Lower lobe of right lung (tissue), 2 donors: ENCODE results near the gene NLGN4X. TPM values are rescaled to one million over a fixed set of nuclear protein-coding genes. Genes with fewer than 3 reads are reported as not detected.

Experiments
- ATAC-seq, 2 donors: fragments of 200-7000 bp; cut with Tn5 transposase; one replicate each; pipeline ENCODE4 v1.9.1; 2020 to 2022; ENCODE audit warnings: mild to moderate bottlenecking in 2 of 2, moderate library complexity in 2 of 2
- DNase-seq: peaks from one replicate; pipeline ENCODE4 v3.0.0-alpha.2; 2020
- H3K27ac ChIP-seq: fragments of 200-600 bp; one replicate; pipeline ENCODE4 v1.8.0; 2022
- H3K27me3 ChIP-seq: fragments of 200-600 bp; one replicate; pipeline ENCODE4 v1.8.0; 2022; ENCODE audit warnings: low read depth
- H3K36me3 ChIP-seq: fragments of 200-600 bp; one replicate; pipeline ENCODE4 v1.8.0; 2022; ENCODE audit warnings: mild to moderate bottlenecking
- H3K4me1 ChIP-seq: fragments of 200-600 bp; one replicate; pipeline ENCODE4 v1.8.0; 2022
- H3K4me3 ChIP-seq: fragments of 200-600 bp; one replicate; pipeline ENCODE4 v1.8.0; 2022; ENCODE audit warnings: mild to moderate bottlenecking
- H3K9me3 ChIP-seq: fragments of 200-600 bp; one replicate; pipeline ENCODE4 v1.8.0; 2022
- CTCF ChIP-seq: fragments of 200-600 bp; IDR thresholded peaks from one replicate; pipeline ENCODE4 v1.8.0; 2022; ENCODE audit warnings: antibody characterized with exemption, mild to moderate bottlenecking
- intact Hi-C: fragments of 100-400 bp; cut with DNase I; formaldehyde crosslinking; loops from one replicate; pipeline ENCODE4 v1.11.0; 2022
- total RNA-seq: library from RNA; stranded (reverse); fragmentation: NEBNext Ultra II Directional; extraction: Animal tissue kit (Norgen Biotek cat#: 25700); gene quantifications from one replicate; pipeline ENCODE4 v1.2.1, GENCODE V29; 2021
- donor health status: DM: no; HTN: yes; CAD: no; lungs with severe emphysema.

The NLGN4X gene
- total RNA-seq, 1 donor from 2014 or later: 4.8 TPM

- Histone ChIP-seq H3K4me1 (no peaks in the 10 kb centered on the region), H3K9me3 (no peaks in the 10 kb centered on the region), H3K36me3 (no peaks in the 10 kb centered on the region), H3K27ac (no peak overlapping the region), H3K4me3 (no peak overlapping the region), H3K27me3 (no peaks in the 10 kb centered on the region)
- ATAC-seq: no peak
- DNase-seq: no peak
- intact Hi-C loops: no loop called here
- no peak for TF ChIP-seq CTCF
Measured at GRCh38 chrX:5891378-5891777, 337.3 kb downstream of the NLGN4X start.

GRCh38 chrX:5876984-5877596 is 351.6 kb downstream of the NLGN4X start:
- no peaks in the 10 kb centered on the region for H3K4me1 ChIP-seq
- H3K9me3 ChIP-seq: no peaks in the 10 kb centered on the region
- intact Hi-C loops: no loop called here
- no peaks in the 10 kb centered on the region for H3K36me3 ChIP-seq
- H3K4me3 ChIP-seq: no peak overlapping the region
- no peak overlapping the region for H3K27ac ChIP-seq
- no peaks in the 10 kb centered on the region for H3K27me3 ChIP-seq
- DNase-seq (no peak), ATAC-seq (peak in 1 of 2 donors; percentile 53)
- peak; percentile 39 for TF ChIP-seq CTCF

GRCh38 chrX:5870238-5870637 is 358.4 kb downstream of the NLGN4X start:
- no peak for DNase-seq
- TF ChIP-seq CTCF: no peak

GRCh38 chrX:5869786-5870185 is 358.9 kb downstream of the NLGN4X start:
- intact Hi-C loops: no loop called here
- no peak for TF ChIP-seq CTCF
- H3K4me3 ChIP-seq: no peak overlapping the region
- no peaks in the 10 kb centered on the region for H3K4me1 ChIP-seq
- no peak for DNase-seq
- no peaks in the 10 kb centered on the region for H3K27me3 ChIP-seq
- no peaks in the 10 kb centered on the region for H3K36me3 ChIP-seq
- no peaks in the 10 kb centered on the region for H3K9me3 ChIP-seq
- ATAC-seq: no peak
- H3K27ac ChIP-seq: no peak overlapping the region

More at GRCh38 chrX:5870238-5870637, 358.4 kb downstream of the NLGN4X start:
- Histone ChIP-seq H3K4me3 (no peak overlapping the region), H3K27ac (no peak overlapping the region), H3K36me3 (no peaks in the 10 kb centered on the region), H3K27me3 (no peaks in the 10 kb centered on the region), H3K9me3 (no peaks in the 10 kb centered on the region), H3K4me1 (no peaks in the 10 kb centered on the region)
- intact Hi-C loops: no loop called here
- ATAC-seq: no peak

GRCh38 chrX:5867778-5868177 is 360.9 kb downstream of the NLGN4X start:
- ATAC-seq (no peak), DNase-seq (no peak)
- no peaks in the 10 kb centered on the region for H3K36me3 ChIP-seq
- no peaks in the 10 kb centered on the region for H3K27me3 ChIP-seq
- no peak overlapping the region for H3K4me3 ChIP-seq
- no peaks in the 10 kb centered on the region for H3K9me3 ChIP-seq
- no peak overlapping the region for H3K27ac ChIP-seq
- no peaks in the 10 kb centered on the region for H3K4me1 ChIP-seq
- TF ChIP-seq CTCF: no peak
- intact Hi-C loops: no loop called here

GRCh38 chrX:5857232-5857631 is 371.4 kb downstream of the NLGN4X start:
- H3K36me3 ChIP-seq: no peaks in the 10 kb centered on the region
- H3K4me1 ChIP-seq: no peaks in the 10 kb centered on the region
- H3K27me3 ChIP-seq: no peaks in the 10 kb centered on the region
- DNase-seq (no peak), ATAC-seq (no peak)
- H3K4me3 ChIP-seq: no peak overlapping the region
- H3K9me3 ChIP-seq: no peaks in the 10 kb centered on the region
- TF ChIP-seq CTCF: no peak
- H3K27ac ChIP-seq: no peak overlapping the region
- intact Hi-C loops: no loop called here
